GM23338 (cell line): ENCODE results near the gene UNC5C. TPM values are rescaled to one million over a fixed set of nuclear protein-coding genes. Genes with fewer than 3 reads are reported as not detected.

Source experiments
- ATAC-seq: fragments of 200-7000 bp; cut with Tn5 transposase; 3 replicates; pipeline ENCODE4 v1.9.1; 2020
- DNase-seq: peaks from one replicate; pipeline ENCODE4 v3.0.0-alpha.2; 2015; ENCODE audit warnings: low spot score
- H2AFZ ChIP-seq: fragments of 200-600 bp; sonication (generic); 2 replicates; pipeline ENCODE4 v1.8.0; 2016; ENCODE audit warnings: antibody characterized with exemption, mild to moderate bottlenecking, moderate library complexity
- H3F3A ChIP-seq: fragments of 200-600 bp; sonication (generic); replicated peaks from 2 replicates; pipeline ENCODE4 v1.8.0; 2017; ENCODE audit warnings: antibody characterized with exemption, mixed run types, low read depth
- H3K27ac ChIP-seq: fragments of 200-600 bp; sonication (generic); 2 replicates; pipeline ENCODE4 v1.6.1; 2016; ENCODE audit warnings: low read depth
- H3K27me3 ChIP-seq: fragments of 200-600 bp; sonication (generic); 2 replicates; pipeline ENCODE4 v1.8.0; 2016; ENCODE audit warnings: mild to moderate bottlenecking, mixed run types, moderate library complexity; ENCODE audit not compliant: insufficient read depth
- H3K36me3 ChIP-seq: fragments of 200-600 bp; sonication (generic); 2 replicates; pipeline ENCODE4 v1.8.0; 2016; ENCODE audit warnings: mild to moderate bottlenecking; ENCODE audit not compliant: insufficient read depth
- H3K4me1 ChIP-seq: fragments of 200-600 bp; sonication (generic); 2 replicates; pipeline ENCODE4 v1.8.0; 2016; ENCODE audit warnings: mild to moderate bottlenecking, moderate library complexity; ENCODE audit not compliant: insufficient read depth
- H3K4me2 ChIP-seq: fragments of 200-600 bp; sonication (generic); 2 replicates; pipeline ENCODE4 v1.7.1; 2017; ENCODE audit warnings: mixed run types
- H3K4me3 ChIP-seq: fragments of 200-600 bp; sonication (generic); 2 replicates; pipeline ENCODE4 v1.6.1; 2016; ENCODE audit warnings: mixed run types
- H3K79me2 ChIP-seq: fragments of 200-600 bp; sonication (generic); replicated peaks from 2 replicates; pipeline ENCODE4 v1.8.0; 2017; ENCODE audit warnings: mild to moderate bottlenecking; ENCODE audit not compliant: insufficient read depth
- H3K9me2 ChIP-seq: fragments of 200-600 bp; sonication (generic); 2 replicates; pipeline ENCODE4 v1.8.0; 2017; ENCODE audit not compliant: insufficient read depth
- H4K20me1 ChIP-seq: fragments of 200-600 bp; sonication (generic); replicated peaks from 2 replicates; pipeline ENCODE4 v1.8.0; 2017; ENCODE audit warnings: mild to moderate bottlenecking; ENCODE audit not compliant: insufficient read depth
- H3K27ac Mint-ChIP-seq: 2 replicates; pipeline ENCODE4 v1.8.0; 2020; ENCODE audit warnings: inconsistent platforms, mild to moderate bottlenecking, moderate library complexity, mixed read lengths
- H3K27me3 Mint-ChIP-seq: 3 replicates; pipeline ENCODE4 v1.8.0; 2022; ENCODE audit warnings: low read depth, mild to moderate bottlenecking, moderate library complexity, mixed read lengths, inconsistent platforms; ENCODE audit not compliant: insufficient read depth, poor library complexity
- H3K36me3 Mint-ChIP-seq: 3 replicates; pipeline ENCODE4 v1.8.0; 2021; ENCODE audit warnings: low read depth, mild to moderate bottlenecking, inconsistent platforms, moderate library complexity, mixed read lengths
- H3K4me1 Mint-ChIP-seq: 3 replicates; pipeline ENCODE4 v1.8.0; 2020; ENCODE audit warnings: mild to moderate bottlenecking, inconsistent platforms, mixed read lengths
- H3K4me3 Mint-ChIP-seq: 3 replicates; pipeline ENCODE4 v1.8.0; 2021; ENCODE audit warnings: moderate library complexity, mild to moderate bottlenecking, inconsistent platforms, mixed read lengths
- H3K9me3 Mint-ChIP-seq: 3 replicates; pipeline ENCODE4 v1.8.0; 2020; ENCODE audit warnings: moderate library complexity, mild to moderate bottlenecking, inconsistent platforms, mixed read lengths
- CREB1 ChIP-seq: fragments of 250-450 bp; sonication (Bioruptor Pico); IDR thresholded peaks from 2 replicates; pipeline ENCODE4 v1.5.0; 2020; ENCODE audit warnings: low read depth, mild to moderate bottlenecking, moderate library complexity
- EZH2 ChIP-seq: fragments of 200-600 bp; sonication (generic); IDR thresholded peaks from one replicate; pipeline ENCODE4 v1.8.0; 2017; ENCODE audit warnings: antibody characterized with exemption, mild to moderate bottlenecking, low read depth; ENCODE audit not compliant: unreplicated experiment
- EZH2phosphoT487 ChIP-seq: fragments of 200-600 bp; sonication (generic); IDR thresholded peaks from one replicate; pipeline ENCODE4 v1.8.1; 2018; ENCODE audit warnings: antibody characterized with exemption; ENCODE audit not compliant: unreplicated experiment
- JUNB ChIP-seq: IDR thresholded peaks from one replicate; pipeline ENCODE4 v1.6.1; 2016; ENCODE audit warnings: antibody characterized with exemption; ENCODE audit not compliant: unreplicated experiment
- NANOG ChIP-seq: IDR thresholded peaks from 2 replicates; pipeline ENCODE4 v1.6.1; 2016; ENCODE audit warnings: antibody characterized with exemption, borderline replicate concordance
- POLR2AphosphoS5 ChIP-seq: IDR thresholded peaks from 2 replicates; pipeline ENCODE4 v1.6.1; 2016; ENCODE audit warnings: antibody characterized with exemption, low read depth
- STAT1 ChIP-seq: IDR thresholded peaks from one replicate; pipeline ENCODE4 v1.6.1; 2016; ENCODE audit warnings: antibody characterized with exemption; ENCODE audit not compliant: unreplicated experiment
- polyA plus RNA-seq: library from polyadenylated mRNA; unstranded; fragments of >200 nt; fragmentation: Nextera tagmentation; extraction: Ambion mirVana; gene quantifications from 2 replicates; pipeline ENCODE4 v1.2.1, GENCODE V29; 2016
- total RNA-seq: library from RNA; depleted of rRNA; stranded (reverse); fragments of >200 nt; shearing (Covaris generic); gene quantifications from 2 replicates; pipeline ENCODE4 v1.2.3, GENCODE V29; 2014
- TF ChIP-seq, protein P1 (sequence below): fragments of 250-450 bp; sonication (Bioruptor Pico); IDR thresholded peaks from 2 replicates; pipeline ENCODE4 v1.5.0; 2020; ENCODE audit warnings: mild to moderate bottlenecking, moderate library complexity
- TF ChIP-seq, protein P2 (sequence below): IDR thresholded peaks from one replicate; pipeline ENCODE4 v1.6.1; 2018; ENCODE audit warnings: antibody characterized with exemption; ENCODE audit not compliant: unreplicated experiment
- TF ChIP-seq, protein P3 (sequence below): IDR thresholded peaks from 2 replicates; pipeline ENCODE4 v1.6.1; 2016; ENCODE audit warnings: antibody characterized with exemption
- TF ChIP-seq, protein P4 (sequence below), 2 experiments: fragments of 200-600 bp in 1 of 2; sonication (generic) in 1 of 2; conservative IDR thresholded peaks; 2 replicates each; pipeline versions ENCODE4 v1.5.1 to v1.6.1; 2016 to 2017; ENCODE audit warnings: antibody characterized with exemption in 2 of 2, low read depth in 2 of 2, mild to moderate bottlenecking in 2 of 2, moderate library complexity in 1 of 2

The UNC5C gene
- total and polyA plus RNA-seq, 2 experiments from 2014 or later = 0.08 to 0.21 TPM

DNA sequence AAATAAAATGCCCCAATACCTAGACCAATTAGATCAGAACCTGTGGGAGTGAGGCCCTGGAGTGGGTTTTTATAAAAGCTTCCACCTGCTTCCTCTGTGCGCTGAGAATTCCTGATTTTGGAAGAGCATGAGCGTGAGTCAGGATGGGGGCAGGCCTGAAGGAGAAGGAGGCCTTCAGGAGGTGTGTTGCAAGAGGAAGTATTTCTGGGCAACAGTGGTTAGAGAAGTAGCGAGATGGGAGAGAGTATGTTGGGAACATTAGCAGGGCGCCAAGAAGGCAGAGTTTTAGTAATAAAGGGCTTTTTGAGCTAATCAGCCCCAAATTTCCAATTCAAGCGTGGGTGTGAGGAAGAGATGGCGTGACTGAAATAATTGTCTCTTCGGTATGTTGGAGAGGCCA lies 349.8 kb downstream of the UNC5C start (continued):
- TF ChIP-seq, protein P1, sequence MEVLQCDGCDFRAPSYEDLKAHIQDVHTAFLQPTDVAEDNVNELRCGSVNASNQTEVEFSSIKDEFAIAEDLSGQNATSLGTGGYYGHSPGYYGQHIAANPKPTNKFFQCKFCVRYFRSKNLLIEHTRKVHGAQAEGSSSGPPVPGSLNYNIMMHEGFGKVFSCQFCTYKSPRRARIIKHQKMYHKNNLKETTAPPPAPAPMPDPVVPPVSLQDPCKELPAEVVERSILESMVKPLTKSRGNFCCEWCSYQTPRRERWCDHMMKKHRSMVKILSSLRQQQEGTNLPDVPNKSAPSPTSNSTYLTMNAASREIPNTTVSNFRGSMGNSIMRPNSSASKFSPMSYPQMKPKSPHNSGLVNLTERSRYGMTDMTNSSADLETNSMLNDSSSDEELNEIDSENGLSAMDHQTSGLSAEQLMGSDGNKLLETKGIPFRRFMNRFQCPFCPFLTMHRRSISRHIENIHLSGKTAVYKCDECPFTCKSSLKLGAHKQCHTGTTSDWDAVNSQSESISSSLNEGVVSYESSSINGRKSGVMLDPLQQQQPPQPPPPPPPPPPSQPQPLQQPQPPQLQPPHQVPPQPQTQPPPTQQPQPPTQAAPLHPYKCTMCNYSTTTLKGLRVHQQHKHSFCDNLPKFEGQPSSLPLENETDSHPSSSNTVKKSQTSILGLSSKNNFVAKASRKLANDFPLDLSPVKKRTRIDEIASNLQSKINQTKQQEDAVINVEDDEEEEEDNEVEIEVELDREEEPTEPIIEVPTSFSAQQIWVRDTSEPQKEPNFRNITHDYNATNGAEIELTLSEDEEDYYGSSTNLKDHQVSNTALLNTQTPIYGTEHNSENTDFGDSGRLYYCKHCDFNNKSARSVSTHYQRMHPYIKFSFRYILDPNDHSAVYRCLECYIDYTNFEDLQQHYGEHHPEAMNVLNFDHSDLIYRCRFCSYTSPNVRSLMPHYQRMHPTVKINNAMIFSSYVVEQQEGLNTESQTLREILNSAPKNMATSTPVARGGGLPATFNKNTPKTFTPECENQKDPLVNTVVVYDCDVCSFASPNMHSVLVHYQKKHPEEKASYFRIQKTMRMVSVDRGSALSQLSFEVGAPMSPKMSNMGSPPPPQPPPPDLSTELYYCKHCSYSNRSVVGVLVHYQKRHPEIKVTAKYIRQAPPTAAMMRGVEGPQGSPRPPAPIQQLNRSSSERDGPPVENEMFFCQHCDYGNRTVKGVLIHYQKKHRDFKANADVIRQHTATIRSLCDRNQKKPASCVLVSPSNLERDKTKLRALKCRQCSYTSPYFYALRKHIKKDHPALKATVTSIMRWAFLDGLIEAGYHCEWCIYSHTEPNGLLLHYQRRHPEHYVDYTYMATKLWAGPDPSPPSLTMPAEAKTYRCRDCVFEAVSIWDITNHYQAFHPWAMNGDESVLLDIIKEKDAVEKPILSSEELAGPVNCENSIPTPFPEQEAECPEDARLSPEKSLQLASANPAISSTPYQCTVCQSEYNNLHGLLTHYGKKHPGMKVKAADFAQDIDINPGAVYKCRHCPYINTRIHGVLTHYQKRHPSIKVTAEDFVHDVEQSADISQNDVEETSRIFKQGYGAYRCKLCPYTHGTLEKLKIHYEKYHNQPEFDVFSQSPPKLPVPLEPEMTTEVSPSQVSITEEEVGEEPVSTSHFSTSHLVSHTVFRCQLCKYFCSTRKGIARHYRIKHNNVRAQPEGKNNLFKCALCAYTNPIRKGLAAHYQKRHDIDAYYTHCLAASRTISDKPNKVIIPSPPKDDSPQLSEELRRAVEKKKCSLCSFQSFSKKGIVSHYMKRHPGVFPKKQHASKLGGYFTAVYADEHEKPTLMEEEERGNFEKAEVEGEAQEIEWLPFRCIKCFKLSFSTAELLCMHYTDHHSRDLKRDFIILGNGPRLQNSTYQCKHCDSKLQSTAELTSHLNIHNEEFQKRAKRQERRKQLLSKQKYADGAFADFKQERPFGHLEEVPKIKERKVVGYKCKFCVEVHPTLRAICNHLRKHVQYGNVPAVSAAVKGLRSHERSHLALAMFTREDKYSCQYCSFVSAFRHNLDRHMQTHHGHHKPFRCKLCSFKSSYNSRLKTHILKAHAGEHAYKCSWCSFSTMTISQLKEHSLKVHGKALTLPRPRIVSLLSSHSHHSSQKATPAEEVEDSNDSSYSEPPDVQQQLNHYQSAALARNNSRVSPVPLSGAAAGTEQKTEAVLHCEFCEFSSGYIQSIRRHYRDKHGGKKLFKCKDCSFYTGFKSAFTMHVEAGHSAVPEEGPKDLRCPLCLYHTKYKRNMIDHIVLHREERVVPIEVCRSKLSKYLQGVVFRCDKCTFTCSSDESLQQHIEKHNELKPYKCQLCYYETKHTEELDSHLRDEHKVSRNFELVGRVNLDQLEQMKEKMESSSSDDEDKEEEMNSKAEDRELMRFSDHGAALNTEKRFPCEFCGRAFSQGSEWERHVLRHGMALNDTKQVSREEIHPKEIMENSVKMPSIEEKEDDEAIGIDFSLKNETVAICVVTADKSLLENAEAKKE (CRISPR knock-in tag) = no peak
- no peak for TF ChIP-seq CREB1 (CRISPR knock-in tag)
- no peak for TF ChIP-seq EZH2phosphoT487
- TF ChIP-seq JUNB = no peak
- TF ChIP-seq, protein P2, sequence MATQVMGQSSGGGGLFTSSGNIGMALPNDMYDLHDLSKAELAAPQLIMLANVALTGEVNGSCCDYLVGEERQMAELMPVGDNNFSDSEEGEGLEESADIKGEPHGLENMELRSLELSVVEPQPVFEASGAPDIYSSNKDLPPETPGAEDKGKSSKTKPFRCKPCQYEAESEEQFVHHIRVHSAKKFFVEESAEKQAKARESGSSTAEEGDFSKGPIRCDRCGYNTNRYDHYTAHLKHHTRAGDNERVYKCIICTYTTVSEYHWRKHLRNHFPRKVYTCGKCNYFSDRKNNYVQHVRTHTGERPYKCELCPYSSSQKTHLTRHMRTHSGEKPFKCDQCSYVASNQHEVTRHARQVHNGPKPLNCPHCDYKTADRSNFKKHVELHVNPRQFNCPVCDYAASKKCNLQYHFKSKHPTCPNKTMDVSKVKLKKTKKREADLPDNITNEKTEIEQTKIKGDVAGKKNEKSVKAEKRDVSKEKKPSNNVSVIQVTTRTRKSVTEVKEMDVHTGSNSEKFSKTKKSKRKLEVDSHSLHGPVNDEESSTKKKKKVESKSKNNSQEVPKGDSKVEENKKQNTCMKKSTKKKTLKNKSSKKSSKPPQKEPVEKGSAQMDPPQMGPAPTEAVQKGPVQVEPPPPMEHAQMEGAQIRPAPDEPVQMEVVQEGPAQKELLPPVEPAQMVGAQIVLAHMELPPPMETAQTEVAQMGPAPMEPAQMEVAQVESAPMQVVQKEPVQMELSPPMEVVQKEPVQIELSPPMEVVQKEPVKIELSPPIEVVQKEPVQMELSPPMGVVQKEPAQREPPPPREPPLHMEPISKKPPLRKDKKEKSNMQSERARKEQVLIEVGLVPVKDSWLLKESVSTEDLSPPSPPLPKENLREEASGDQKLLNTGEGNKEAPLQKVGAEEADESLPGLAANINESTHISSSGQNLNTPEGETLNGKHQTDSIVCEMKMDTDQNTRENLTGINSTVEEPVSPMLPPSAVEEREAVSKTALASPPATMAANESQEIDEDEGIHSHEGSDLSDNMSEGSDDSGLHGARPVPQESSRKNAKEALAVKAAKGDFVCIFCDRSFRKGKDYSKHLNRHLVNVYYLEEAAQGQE = no peak

DNA sequence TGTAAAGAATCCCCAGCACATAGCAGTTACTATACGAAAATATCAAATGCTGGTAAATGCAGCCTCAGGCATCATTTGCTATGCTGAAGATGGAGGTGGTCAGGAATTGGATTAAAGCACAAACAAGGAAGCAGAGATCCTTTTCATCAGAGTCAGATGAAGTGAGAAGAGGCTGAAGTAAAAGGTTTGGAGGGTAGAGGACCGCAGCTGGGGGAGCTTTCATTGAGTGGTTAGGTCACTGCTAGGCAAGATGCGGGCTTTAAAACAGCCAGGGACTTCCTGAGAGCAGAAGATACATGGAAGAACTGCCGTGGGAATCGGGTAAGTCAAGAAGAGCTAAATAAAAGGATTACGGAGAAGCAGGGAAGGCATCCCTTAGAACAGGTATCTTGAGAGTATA lies 351.4 kb downstream of the UNC5C start:
- H3K4me1 ChIP-seq = no peaks in the 10 kb centered on the region
- H3K4me3 ChIP-seq = no peak overlapping the region
- no peak overlapping the region for H3K4me2 ChIP-seq
- H3K36me3 ChIP-seq = no peaks in the 10 kb centered on the region
- no peaks in the 10 kb centered on the region; the same call in 1 of the 2 replicates for H4K20me1 ChIP-seq
- H3K27me3 ChIP-seq = no peaks in the 10 kb centered on the region
- H3K36me3 Mint-ChIP-seq = no peaks in the 10 kb centered on the region
- H3K4me1 Mint-ChIP-seq = no peaks in the 10 kb centered on the region; the same call in 1 of the 3 replicates
- no peaks in the 10 kb centered on the region for H3K9me3 Mint-ChIP-seq
- H3K9me2 ChIP-seq = 0 out of 2 replicates have a peak, but pooled peaks cover 4% of the 10 kb centered on the region
- no peak overlapping the region for H3K27ac Mint-ChIP-seq
- no peak for DNase-seq
- H3K27ac ChIP-seq = no peak overlapping the region
- H3K4me3 Mint-ChIP-seq = no peak overlapping the region
- H2AFZ ChIP-seq = peak overlapping the region; percentile 66; the same call in 1 of the 2 replicates
- ATAC-seq = no peak
- no peaks in the 10 kb centered on the region for H3F3A ChIP-seq
- H3K27me3 Mint-ChIP-seq = peaks cover 14% of the 10 kb centered on the region
- H3K79me2 ChIP-seq = no peaks in the 10 kb centered on the region
- no peak for TF ChIP-seq STAT1
- no peak for TF ChIP-seq EZH2
- TF ChIP-seq, protein P3, sequence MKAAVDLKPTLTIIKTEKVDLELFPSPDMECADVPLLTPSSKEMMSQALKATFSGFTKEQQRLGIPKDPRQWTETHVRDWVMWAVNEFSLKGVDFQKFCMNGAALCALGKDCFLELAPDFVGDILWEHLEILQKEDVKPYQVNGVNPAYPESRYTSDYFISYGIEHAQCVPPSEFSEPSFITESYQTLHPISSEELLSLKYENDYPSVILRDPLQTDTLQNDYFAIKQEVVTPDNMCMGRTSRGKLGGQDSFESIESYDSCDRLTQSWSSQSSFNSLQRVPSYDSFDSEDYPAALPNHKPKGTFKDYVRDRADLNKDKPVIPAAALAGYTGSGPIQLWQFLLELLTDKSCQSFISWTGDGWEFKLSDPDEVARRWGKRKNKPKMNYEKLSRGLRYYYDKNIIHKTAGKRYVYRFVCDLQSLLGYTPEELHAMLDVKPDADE = no peak
- TF ChIP-seq EZH2phosphoT487 = no peak
- no peak for TF ChIP-seq POLR2AphosphoS5
- TF ChIP-seq NANOG = no peak
- TF ChIP-seq, protein P4, sequence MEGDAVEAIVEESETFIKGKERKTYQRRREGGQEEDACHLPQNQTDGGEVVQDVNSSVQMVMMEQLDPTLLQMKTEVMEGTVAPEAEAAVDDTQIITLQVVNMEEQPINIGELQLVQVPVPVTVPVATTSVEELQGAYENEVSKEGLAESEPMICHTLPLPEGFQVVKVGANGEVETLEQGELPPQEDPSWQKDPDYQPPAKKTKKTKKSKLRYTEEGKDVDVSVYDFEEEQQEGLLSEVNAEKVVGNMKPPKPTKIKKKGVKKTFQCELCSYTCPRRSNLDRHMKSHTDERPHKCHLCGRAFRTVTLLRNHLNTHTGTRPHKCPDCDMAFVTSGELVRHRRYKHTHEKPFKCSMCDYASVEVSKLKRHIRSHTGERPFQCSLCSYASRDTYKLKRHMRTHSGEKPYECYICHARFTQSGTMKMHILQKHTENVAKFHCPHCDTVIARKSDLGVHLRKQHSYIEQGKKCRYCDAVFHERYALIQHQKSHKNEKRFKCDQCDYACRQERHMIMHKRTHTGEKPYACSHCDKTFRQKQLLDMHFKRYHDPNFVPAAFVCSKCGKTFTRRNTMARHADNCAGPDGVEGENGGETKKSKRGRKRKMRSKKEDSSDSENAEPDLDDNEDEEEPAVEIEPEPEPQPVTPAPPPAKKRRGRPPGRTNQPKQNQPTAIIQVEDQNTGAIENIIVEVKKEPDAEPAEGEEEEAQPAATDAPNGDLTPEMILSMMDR (conservative IDR thresholded peaks at IDR 0.05; ENCODE audit: low read depth in 2 of 2) = no peak
- TF ChIP-seq JUNB = no peak
